ENCODE results near the gene ZBTB47.
A peak's percentile ranks its signal among the peaks of the same experiment; 100 is the strongest.

ZBTB47 gene

DNA sequence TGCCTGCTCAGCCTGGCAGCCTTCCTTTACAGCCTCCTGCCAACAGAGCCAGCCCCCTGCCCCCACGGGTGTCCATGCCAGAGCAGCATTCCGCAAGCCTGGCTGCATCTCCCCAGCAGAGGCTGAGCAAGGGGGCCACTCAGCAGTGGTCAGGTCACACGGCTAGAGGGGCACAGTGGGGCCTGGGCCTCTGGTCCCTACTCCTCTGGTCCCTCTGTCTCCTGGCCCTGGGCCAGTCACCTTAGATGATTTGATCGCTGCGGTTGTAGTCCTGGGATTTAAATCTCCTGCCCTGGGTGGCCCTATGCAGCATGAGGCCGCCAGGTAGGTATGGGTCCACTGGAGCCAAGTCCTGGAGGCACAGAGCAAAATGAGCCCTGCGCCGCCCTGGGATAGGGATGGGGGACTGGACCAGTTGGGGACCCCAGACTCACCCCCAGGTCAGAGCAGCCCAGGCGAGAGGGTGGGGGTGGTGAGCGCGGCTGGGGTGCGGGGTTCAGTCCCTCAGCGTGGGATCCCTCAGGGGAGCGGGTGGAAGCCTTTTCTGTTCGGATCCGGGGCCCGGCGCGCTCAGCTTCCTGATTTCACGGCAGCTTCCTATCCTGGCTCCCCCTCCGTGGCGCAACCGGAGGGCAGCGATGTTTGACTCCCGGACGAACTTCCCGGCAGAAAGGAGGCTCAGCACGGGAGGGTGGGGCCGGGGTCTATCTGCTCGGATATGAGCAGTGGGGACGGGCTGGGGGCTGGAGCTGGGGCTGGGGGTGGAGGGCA, at the start of gene ZBTB47:
Gene ZBTB47 (plus strand): TSS at position 138 of the 771 bp plus-strand sequence. CDS start 4,659 bp downstream, outside the sequence.
- peak; percentile 55 for DNase-seq

DNA sequence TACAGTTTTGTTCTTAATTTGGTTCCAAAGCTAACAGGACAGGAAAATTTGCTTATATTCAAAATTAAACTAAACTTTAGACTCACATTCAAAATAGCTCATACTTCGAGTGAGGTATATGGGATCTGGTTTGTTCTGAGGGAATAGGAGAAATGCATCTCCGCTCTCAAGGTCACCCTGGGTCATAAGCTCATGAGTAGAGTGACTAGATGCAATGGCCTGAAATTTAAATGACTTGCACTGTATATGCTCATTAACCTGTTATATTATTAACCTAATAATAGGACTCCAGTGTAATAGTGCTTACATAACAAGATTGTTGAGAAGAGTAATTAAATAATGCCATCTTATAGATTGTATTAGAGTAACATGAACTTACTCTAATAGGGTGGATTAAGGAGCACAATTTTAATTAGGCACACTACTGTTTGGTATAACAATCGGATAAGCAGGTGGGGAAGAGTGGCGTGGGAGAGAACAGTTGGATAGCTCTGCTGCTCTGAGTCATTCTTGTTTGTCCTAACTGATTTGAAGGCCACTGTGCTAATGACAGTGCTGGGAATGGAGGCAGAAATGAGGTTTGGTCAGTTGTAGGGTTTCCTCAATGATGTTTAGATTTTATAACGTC, 47.8 kb upstream of the ZBTB47 start:
- no peak for DNase-seq

DNA sequence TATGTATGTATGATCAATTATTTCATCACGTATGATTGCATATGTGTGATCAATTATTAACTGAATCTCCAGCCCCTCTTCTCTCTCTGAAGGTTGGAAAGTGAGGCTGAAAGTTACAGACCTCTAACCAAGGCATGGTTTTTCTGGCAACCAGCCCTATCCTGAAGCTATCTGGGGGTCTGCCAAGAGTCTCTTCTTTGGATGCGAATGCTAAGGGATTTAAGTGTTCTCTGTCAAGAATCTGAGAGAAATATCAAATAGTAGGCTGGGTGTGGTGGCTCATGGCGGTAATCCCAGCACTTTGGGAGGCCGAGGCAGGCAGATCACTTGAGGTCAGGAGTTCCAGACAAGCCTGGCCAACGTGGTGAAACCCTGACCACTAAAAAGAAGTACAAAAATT, 44.9 kb upstream of the ZBTB47 start:
- peak; percentile 35 for DNase-seq

DNA sequence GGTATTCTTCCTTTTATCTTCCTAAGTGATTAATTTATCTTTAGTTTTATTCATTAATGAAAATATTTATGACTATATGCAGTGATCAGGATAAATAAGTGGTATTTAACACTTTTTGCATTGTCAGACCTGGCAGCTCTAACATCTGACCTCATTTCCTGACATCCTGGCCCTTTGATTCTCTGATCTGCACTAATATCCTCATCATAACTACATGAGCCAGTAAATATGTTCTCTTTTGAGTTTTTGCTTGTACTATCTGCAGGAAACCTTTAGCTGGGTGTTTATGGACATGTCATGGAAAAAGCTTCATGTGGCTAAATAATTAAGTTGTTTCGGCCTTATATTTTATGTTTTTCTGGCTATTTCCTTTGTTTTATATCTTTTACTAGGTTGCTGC, 42.5 kb upstream of the ZBTB47 start:
- no peak for DNase-seq

DNA sequence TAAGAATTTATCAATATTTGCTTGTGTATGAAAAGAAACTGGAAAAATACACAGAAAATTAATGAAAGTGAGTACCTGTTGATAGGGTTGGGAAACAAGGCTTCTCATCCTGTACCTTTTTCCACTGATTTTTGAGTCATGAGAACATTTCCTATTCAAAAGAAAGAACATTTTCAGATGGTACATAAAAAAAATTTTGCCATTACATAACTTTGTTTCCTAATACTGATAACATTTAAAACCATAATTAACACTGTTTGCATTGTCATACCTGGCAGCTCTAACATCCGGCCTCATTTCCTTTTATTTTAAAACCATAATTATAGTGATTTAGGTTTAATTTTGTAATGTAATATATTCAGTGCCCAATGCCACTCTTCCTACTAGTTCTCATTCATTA, 41.3 kb upstream of the ZBTB47 start:
- DNase-seq: no peak

DNA sequence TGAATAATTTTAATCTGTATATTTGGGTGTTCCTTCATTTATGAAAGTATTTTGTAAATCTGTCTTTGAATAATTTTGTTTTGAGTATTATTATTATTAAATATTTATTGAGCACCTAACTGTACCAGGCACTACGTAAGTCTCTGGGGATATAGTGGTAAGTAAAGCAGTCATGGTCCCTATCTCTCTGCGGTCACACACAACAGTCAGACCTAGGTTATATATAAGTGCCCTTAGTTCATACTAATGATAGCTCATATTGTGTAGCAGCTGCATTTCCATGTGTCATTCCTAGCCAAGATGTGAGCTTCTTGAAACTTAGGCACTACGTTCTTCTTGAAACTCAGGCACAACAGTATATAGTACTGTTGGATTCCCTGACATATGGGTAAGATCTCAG, 40.6 kb upstream of the ZBTB47 start:
- DNase-seq: no peak

DNA sequence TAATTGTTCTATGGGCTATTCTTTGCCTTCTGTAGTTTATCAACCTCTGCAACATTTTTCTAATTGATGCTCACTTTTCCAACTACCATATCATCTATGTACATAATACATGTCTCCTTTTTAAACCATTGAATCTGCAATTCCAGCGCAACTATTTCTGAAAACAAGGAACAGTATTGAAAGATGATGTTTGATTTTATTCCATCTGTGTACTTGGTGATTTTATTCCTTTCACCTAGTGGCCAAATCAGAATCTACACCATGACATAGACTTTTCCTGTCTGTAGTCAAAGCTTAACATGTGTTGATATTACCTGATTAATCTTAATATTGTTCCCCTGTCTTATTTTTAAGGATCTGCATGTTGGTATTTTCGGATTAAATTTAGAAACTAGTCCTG, 40.0 kb upstream of the ZBTB47 start:
- DNase-seq: no peak

DNA sequence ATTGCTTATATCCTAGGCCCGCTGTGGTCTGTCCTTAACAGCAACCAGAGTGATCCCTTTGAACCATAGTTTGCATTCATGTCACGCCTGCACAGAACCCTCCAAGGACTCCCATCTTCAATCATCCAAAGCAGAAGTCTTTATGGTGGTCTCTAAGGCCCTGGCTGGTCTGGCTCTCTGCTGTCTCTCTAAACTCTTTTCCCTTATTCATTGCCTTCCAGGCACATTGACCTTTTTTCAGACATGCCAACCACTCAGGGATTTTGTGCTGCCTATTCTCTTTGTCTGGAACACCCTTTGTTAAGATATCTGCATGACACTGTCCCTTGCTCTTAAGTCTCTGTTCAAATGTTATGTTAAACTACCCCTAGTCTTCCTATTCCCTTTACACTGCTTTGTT, 21.9 kb upstream of the ZBTB47 start:
- no peak for DNase-seq

DNA sequence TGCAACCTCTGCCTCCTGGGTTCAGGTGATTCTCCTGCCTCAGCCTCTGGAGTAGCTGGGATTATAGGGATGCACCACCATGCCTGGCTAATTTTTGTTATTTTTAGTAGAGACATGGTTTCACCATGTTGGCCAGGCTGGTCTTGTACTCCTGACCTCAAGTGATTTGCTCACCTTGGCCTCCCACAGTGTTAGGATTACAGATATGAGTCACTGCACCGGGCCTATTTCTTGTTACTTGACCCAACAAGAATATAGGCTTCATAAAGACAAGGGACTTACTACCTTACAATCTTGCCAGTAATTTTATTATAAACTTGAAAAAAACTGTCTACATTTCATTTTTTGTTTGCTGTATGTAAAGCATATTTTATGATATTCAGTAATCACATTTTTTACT, 21.4 kb upstream of the ZBTB47 start:
- no peak for DNase-seq

DNA sequence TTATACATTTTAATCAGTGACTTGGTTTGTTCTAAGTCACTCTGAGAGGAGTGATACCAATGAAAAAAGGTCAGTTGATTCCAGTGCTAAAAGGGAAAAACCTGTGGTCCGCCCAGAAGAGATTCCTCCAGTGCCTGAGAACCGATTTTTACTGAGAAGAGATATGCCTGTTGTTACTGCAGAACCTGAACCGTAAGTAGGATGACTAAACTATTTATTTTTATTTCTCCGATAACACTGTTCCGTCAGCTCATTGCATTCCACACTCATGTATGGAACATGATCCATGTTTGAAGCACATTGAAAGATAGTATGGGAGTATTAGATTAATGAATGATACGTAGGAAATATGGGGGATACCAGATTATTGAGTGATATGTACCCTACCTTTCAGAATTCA, 20.0 kb upstream of the ZBTB47 start:
- no peak for DNase-seq

DNA sequence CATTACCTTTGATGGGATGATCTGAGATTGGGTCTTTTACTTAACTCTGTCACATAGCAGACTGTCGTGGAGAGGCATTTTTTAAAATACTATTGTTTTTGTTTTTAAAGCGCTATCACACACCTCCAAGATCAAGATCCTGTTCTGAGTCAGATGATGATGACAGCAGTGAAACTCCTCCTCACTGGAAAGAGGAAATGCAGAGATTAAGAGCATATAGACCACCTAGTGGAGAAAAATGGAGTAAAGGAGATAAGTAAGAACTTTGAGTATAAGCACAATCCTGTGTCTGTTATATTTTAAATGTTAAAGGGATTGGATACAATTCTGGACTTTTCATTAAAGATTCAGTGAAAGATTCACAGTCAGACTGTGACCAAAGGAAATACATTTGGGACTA, 18.4 kb upstream of the ZBTB47 start:
- no peak for DNase-seq

DNA sequence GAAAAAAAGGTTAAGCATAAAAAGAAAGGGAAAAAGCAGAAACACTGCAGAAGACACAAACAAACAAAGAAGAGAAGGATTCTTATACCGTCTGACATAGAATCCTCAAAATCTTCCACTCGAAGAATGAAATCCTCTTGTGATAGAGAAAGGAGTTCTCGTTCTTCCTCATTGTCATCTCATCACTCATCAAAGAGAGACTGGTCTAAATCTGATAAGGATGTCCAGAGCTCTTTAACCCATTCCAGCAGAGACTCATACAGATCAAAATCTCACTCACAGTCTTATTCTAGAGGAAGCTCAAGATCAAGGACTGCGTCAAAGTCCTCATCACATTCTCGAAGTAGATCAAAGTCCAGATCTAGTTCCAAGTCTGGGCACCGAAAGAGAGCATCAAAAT, 16.5 kb upstream of the ZBTB47 start:
- DNase-seq: no peak

DNA sequence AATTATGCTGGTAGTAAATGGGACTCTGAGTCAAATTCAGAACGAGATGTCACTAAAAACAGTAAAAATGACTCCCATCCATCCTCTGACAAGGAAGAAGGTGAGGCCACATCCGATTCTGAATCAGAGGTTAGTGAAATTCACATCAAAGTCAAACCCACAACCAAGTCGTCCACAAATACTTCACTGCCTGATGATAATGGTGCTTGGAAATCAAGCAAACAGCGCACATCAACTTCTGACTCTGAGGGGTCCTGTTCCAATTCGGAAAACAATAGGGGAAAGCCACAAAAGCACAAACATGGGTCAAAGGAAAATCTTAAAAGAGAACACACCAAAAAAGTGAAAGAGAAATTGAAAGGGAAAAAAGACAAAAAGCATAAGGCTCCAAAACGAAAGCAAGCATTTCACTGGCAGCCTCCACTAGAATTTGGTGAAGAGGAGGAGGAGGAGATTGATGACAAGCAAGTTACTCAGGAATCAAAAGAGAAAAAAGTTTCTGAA, 15.1 kb upstream of the ZBTB47 start:
- no peak for DNase-seq

DNA sequence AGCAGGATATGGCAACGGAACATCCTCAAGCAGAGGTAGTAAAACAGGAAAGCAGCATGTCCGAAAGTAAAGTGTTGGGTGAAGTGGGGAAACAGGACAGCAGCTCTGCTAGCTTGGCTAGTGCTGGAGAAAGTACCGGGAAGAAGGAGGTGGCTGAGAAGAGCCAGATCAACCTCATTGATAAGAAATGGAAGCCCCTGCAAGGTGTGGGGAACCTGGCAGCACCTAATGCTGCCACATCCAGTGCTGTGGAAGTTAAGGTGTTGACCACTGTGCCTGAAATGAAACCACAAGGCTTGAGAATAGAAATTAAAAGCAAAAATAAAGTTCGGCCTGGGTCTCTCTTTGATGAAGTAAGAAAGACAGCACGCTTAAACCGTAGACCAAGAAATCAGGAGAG, 14.3 kb upstream of the ZBTB47 start:
- DNase-seq: no peak

DNA sequence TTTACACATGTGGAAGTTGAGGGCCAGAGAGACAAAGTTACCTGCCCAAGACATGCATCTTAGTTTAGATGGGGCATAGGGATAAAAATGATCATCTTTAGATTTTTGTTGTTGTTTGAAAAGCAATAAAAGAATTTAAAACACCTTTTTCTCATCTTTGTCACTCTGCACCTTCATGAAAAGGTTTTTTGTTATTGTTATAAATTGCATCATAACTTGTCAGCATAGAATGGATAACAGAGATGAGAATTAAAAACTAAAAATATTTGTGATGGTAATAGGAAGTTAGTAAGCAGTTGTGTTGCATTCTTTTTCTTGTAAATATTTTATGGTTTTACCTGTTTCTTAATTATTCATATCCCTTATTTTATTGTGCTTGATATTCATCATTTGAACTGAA, 13.4 kb upstream of the ZBTB47 start:
- DNase-seq: no peak

DNA sequence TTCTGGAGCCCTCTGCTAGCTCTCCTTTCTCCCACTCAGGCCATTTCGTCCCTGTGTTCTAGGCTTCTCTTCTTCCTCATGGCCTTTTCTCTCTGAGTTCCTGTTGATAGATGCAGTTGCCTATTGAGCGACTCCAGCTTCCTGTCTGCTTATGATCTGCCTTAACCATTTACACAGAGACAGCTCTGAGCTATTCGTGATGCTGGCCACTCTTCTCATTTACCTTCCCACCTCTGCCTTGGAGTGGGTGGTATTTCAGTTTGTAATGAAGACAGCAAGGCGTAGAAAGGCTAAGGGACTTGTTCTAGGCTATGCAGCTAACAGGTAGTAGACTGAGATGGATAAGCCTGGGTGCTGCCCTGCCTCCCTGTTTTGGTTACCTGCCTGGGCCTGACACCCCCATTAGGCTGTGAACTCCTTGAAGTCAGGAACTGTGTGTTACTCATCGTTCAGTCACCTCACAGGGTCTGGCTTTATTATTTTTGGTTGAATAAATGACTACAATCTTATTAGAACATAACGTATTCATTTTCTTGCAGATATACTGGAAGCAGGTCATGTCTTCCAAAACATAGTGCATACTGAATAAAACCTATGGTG, 12.6 kb upstream of the ZBTB47 start:
- no peak for DNase-seq

DNA sequence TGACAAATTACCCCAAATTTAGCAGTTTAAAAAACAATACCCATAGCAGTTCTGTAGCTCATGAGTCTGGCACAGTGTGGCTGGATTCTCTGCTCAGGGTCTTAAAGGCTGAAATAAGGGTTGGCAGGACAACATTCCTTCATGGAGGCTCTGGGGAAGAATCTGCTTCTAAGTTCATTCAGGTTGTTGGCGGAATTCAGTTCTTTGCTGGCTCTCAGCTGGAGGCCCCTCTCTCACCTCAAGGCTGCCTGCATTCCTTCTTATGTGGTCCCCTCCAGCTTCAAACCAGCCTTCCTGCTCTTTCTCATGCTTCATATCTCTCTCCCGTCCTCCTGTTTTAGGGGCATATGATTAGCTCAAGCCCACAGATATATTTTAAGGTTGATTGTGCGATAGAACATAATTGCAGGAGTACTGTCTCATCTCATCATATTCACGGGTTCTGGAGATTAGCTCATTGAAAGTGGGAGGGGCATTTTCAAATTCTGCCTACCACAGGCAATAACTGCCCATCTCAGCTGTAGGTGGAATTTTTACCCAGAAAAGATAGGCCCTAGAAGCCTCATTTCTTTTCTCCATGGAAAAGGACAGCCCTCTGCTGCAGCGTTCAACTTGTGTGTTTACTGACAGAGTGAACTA, 5.6 kb upstream of the ZBTB47 start:
- DNase-seq: no peak

DNA sequence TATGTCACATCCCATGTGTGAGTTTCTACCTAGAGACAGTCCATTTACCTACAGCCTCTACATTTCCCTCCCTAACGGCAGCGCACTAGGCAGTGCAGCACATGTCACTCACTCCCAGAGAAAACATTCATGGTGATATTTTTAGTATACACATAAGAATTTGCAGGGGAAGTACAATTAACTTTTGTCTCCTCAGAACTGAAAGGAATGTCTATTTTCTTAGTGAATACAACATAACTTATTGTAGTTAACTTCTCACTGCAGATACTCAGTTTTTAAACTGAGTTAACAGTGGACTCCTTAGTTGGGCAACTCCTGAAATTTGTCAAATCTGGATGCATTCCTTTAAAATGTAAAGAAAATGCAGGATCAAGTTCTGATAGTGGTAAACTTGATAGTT, 4.5 kb upstream of the ZBTB47 start:
- no peak for DNase-seq

DNA sequence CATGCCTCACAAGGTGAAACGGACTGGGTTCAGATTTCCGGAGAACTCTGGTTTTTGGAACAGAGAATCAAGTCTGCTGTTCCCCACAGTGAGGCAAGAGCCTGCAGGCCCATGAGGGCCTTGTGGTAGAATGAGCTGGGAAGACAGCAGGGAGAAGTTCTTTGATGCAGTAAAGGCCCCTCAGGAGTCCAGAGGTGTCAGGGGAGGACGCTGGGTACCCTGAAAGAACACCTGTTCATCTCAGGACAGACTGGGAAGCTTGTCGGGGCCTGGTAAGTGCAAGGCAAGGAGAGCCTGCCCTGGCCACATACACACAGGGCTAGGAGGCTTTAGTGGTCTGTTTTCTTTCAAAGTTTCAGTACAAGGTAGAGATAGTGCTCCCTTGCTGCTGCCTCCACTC, 3.7 kb upstream of the ZBTB47 start:
- DNase-seq: no peak

DNA sequence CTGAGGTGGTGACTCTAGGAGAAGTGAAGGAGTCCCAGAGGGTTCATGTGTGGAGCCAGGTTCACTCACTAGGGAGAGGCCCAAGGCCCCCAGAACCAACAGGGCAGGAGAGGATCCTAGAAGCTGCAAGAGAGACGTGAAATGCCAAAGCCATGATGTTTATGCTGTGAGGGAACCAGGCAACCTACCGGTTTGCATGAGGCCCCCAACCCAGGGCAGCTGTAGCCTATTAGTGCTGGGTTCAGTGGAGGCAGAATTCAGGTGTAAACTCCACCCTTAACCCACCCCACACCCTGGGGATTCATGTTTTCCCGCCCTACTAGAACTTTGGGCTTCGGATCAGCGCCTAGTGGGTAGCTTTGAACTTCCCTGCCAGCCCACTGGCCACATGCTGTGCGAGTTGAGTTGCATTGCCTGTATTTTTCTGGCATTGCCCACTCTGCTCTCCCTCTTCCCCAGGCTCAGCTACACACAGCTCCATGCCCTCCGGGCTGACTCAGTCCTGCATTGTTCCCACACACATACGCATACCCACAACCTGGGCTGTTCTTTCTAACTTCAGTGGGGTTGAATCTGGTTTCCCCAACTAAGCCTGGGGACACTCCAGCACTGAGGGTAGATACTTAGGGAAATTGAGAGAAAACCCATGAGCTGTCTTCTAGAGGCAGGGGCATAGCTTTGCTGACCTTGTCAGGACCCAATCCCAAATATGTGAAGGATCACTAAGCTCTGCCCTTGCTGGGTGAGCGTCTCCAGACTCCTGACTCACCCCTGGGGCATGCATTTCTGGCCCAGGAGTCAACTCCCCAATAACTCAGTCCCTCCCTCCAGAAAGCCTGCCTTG, 2.0 kb upstream of the ZBTB47 start:
- peak; percentile 17 for DNase-seq

DNA sequence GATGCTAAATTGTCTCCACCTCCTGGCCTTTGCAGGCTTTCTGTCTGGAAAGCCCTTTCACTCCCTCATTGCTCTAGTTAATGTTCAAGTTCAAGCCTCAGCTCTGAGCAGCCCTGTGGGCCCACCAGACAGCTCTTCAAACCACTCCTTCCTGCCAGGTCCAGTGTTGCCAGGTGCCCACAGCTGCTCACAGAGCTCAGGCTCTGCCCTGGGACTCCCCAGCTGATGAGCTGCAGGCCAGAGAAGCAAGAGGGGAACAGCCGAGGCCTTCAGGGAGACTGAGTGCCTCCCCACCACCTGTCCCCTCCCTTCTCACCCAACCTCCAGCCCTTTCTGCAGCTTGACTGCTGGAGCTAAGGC, 1.3 kb upstream of the ZBTB47 start:
- peak; percentile 52 for DNase-seq

DNA sequence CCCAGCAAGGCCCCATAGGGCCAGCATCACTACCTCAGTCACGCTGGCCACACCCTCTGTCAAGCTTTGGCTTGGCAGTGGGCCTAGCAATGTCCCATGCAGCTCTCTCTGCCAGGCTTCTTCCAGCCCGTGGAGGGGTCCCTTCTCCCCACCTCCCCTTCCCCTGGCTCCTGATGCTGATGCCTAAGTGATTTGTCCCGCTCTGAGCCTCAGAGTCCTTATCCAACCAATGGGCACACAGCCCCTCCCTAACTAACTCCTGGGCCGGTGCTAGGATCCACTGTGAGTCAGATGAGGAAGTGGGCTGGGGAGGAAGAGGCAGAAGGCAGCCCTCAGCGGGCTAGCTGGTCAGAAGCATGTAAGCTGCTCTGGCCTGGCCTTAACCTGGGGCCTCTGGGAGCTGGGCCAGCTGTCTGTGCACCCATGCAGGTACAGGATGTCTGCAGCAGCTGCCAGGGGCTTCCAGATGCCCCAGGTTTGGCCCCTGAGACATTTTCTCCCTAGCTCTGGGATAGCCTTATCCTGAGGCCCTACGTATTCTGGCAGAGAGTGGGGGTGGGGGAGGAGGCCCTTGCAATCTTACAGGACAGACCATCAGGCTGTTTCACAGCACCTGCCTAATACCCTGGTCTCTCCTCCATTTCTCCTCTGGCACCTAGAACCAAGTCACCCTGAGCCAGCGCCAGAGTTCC, 740 bp upstream of the ZBTB47 start:
- peak; percentile 50 for DNase-seq

DNA sequence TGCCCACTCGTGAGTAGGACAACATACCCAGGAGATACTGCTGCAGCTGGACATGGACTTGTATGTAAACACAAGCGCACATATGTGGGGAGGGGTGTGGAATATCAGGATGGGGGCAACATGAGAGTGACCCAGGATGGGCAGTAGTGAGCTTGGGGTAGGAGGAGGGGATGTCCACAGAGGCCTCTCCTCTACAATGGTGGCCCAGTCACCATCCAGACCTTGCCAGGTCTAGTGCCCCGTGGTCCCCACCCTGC, 266 bp upstream of the ZBTB47 start:
- no peak for DNase-seq
